Breast epithelium (tissue), 4 donors: Measurements from ENCODE around the gene CNTN5. TPM values are rescaled to one million over a fixed set of nuclear protein-coding genes. Genes with fewer than 3 reads are reported as not detected.

Experiments used
- DNase-seq, 2 donors: peaks; one replicate each; pipeline ENCODE4 v3.0.0-alpha.2; 2019; ENCODE audit warnings: low spot score in 2 of 2
- H3K27ac ChIP-seq, 2 donors: fragments of 200-600 bp; sonication (generic) in 1 of 2; one replicate each; pipeline ENCODE4 v1.5.1; 2016 to 2019; ENCODE audit warnings: mild to moderate bottlenecking in 1 of 2
- H3K27me3 ChIP-seq, 2 donors: fragments of 200-600 bp; sonication (generic) in 1 of 2; one replicate each; pipeline versions ENCODE4 v1.5.1 to v1.6.0; 2017 to 2019; ENCODE audit warnings: control low read depth in 1 of 2, mild to moderate bottlenecking in 1 of 2
- H3K36me3 ChIP-seq: fragments of 200-600 bp; one replicate; pipeline ENCODE4 v1.5.1; 2019
- H3K4me1 ChIP-seq, 2 donors: fragments of 200-600 bp; sonication (generic); one replicate each; pipeline ENCODE4 v1.5.1; 2016 to 2019; ENCODE audit warnings: control low read depth in 1 of 2
- H3K4me3 ChIP-seq, 3 donors: fragments of 200-600 bp; sonication (generic); 1 replicate in 2 of 3; 2 replicates in 1 of 3; pipeline ENCODE4 v1.5.1; 2016 to 2019; ENCODE audit warnings: mild to moderate bottlenecking in 3 of 3, moderate library complexity in 2 of 3
- H3K9me3 ChIP-seq, 2 donors: fragments of 200-600 bp; sonication (generic) in 1 of 2; one replicate each; pipeline ENCODE4 v1.5.1; 2016 to 2019; ENCODE audit warnings: control low read depth in 1 of 2
- POLR2A ChIP-seq: fragments of 450-650 bp; IDR thresholded peaks from one replicate; pipeline ENCODE4 v1.6.1; 2016; ENCODE audit warnings: antibody characterized with exemption, mild to moderate bottlenecking, moderate library complexity
- POLR2AphosphoS5 ChIP-seq, 3 donors: sonication (generic); formaldehyde crosslinking; IDR thresholded peaks; one replicate each; pipeline ENCODE4 v1.6.1; 2017; ENCODE audit warnings: antibody characterized with exemption in 3 of 3
- intact Hi-C: fragments of 100-400 bp; cut with DNase I; formaldehyde crosslinking; loops from one replicate; pipeline ENCODE4 v1.15.1; 2023; ENCODE audit warnings: low total_unique reads
- total RNA-seq, 3 donors: library from RNA; depleted of rRNA; stranded (reverse); fragments of >200 nt; gene quantifications; one replicate each; pipeline ENCODE4 v1.1.0, GENCODE V29; 2016
- TF ChIP-seq, protein P1 (sequence below), 3 donors: fragments of 450-650 bp; IDR thresholded peaks; one replicate each; pipeline ENCODE4 v1.5.1; 2016 to 2017; ENCODE audit warnings: antibody characterized with exemption in 3 of 3, mild to moderate bottlenecking in 3 of 3, moderate library complexity in 3 of 3

Gene CNTN5
- total RNA-seq, 3 donors from 2014 or later = not detected

DNA sequence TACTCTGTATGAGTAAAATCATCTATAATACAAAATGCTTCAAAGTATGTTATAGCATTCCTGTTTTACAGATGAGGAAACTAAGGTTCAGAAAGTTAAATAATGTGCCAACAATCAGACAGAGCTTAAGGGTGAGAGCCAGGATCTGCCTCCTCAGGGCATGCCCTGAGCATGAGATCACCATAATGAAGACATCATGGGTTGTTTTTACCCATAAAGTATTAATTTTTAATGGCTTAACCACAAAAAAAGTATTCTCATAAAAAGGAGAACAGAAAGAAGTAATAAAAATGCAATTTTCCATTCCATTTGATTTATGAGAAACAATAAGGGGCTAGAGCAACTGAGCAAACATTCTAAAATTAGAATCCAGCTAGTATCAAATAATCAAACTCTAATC lies 1132.0 kb downstream of the CNTN5 start:
- no peak for DNase-seq

DNA sequence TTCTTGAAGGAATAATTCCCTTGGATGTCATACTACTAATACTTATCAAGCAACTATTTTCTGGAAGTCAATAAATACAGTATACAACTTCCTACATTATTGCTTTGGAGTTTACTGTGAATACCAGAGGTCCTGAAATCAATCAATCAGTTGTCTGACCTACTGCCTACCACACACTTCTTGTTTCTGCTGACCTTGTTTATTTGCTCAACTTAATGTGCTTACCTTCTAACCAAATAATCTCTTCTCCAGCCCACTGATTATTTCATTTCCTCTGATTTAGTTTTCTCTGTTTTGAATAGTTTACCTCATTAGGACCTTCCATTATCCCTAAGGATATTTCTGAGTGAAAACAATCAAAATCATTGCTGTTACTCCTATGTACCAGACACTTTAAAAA lies 1142.7 kb downstream of the CNTN5 start:
- intact Hi-C loops = no loop called here
- Histone ChIP-seq H3K27ac (no peak overlapping the region), H3K4me3 (no peak overlapping the region), H3K4me1 (no peaks in the 10 kb centered on the region), H3K9me3 (no peaks in the 10 kb centered on the region), H3K36me3 (no peaks in the 10 kb centered on the region), H3K27me3 (no peaks in the 10 kb centered on the region)
- no peak for DNase-seq
- no peak for TF ChIP-seq POLR2A
- TF ChIP-seq, protein P1, sequence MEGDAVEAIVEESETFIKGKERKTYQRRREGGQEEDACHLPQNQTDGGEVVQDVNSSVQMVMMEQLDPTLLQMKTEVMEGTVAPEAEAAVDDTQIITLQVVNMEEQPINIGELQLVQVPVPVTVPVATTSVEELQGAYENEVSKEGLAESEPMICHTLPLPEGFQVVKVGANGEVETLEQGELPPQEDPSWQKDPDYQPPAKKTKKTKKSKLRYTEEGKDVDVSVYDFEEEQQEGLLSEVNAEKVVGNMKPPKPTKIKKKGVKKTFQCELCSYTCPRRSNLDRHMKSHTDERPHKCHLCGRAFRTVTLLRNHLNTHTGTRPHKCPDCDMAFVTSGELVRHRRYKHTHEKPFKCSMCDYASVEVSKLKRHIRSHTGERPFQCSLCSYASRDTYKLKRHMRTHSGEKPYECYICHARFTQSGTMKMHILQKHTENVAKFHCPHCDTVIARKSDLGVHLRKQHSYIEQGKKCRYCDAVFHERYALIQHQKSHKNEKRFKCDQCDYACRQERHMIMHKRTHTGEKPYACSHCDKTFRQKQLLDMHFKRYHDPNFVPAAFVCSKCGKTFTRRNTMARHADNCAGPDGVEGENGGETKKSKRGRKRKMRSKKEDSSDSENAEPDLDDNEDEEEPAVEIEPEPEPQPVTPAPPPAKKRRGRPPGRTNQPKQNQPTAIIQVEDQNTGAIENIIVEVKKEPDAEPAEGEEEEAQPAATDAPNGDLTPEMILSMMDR (IDR thresholded peaks at IDR 0.05) = no peak
- TF ChIP-seq POLR2AphosphoS5 (IDR thresholded peaks at IDR 0.05) = no peak

More for the DNA sequence above, 1132.0 kb downstream of the CNTN5 start:
- TF ChIP-seq, protein P1 (IDR thresholded peaks at IDR 0.05) = no peak
- no peak for TF ChIP-seq POLR2AphosphoS5 (IDR thresholded peaks at IDR 0.05)
- TF ChIP-seq POLR2A = no peak
- intact Hi-C loops = no loop called here
- H3K36me3 ChIP-seq = no peaks in the 10 kb centered on the region
- no peak overlapping the region for H3K4me3 ChIP-seq
- no peaks in the 10 kb centered on the region for H3K27me3 ChIP-seq
- H3K27ac ChIP-seq = no peak overlapping the region
- no peaks in the 10 kb centered on the region for H3K9me3 ChIP-seq
- no peaks in the 10 kb centered on the region for H3K4me1 ChIP-seq

DNA sequence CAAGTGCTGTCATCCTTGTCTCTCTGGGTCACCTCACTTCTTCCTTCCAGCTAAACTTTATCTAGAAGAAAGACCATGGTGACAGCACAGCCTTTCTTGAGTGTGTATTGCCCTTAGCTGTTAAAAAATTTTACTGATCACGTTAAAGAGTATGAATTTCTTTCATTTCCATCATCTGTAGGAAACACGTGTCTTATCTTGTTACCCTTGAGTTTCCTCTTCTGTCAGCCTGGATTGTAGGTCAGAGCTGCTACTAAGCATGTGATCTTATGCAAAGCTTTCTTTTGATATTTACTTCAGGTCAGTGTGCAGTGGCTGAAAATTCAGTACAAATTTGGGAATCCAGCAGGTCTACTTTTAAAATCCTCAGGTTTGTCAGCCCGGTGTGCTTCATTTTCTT lies 1154.1 kb downstream of the CNTN5 start:
- Histone ChIP-seq H3K27ac (no peak overlapping the region), H3K9me3 (no peaks in the 10 kb centered on the region), H3K27me3 (no peaks in the 10 kb centered on the region), H3K4me3 (no peak overlapping the region), H3K4me1 (no peaks in the 10 kb centered on the region), H3K36me3 (no peaks in the 10 kb centered on the region)
- TF ChIP-seq POLR2A (no peak), POLR2AphosphoS5 (IDR thresholded peaks at IDR 0.05) (no peak)
- TF ChIP-seq, protein P1 (IDR thresholded peaks at IDR 0.05) = no peak
- intact Hi-C loops = loop anchor here (5.0 kb wide), 1 partner anchor 1203 kb away; no protein-coding TSS in a partner anchor
- DNase-seq = no peak

DNA sequence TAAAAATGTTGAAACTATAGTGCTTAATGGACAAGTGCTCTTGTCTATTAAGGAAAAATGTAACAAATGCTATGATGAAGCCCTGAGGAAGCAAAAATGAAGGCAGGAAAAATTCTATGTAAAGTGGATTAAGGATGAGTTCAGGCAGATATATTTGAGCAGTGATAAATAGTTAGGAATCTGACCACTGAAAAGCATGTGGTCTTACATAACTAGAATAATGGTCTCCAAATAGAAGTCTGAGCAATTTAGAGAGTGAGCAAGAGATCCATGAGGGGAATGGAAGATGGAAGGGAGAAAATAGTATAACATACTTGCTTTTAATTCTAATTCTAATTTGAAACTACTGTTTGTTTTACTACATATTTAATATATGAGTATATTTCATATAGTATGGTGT lies 1155.7 kb downstream of the CNTN5 start:
- Histone ChIP-seq H3K9me3 (no peaks in the 10 kb centered on the region), H3K4me3 (no peak overlapping the region), H3K4me1 (no peaks in the 10 kb centered on the region), H3K36me3 (no peaks in the 10 kb centered on the region), H3K27ac (no peak overlapping the region), H3K27me3 (no peaks in the 10 kb centered on the region)
- no peak for TF ChIP-seq POLR2A
- TF ChIP-seq, protein P1 (IDR thresholded peaks at IDR 0.05) = no peak
- TF ChIP-seq POLR2AphosphoS5 (IDR thresholded peaks at IDR 0.05) = no peak
- DNase-seq = no peak
- intact Hi-C loops = loop anchor here (5.0 kb wide), 1 partner anchor 1204 kb away; no protein-coding TSS in a partner anchor

DNA sequence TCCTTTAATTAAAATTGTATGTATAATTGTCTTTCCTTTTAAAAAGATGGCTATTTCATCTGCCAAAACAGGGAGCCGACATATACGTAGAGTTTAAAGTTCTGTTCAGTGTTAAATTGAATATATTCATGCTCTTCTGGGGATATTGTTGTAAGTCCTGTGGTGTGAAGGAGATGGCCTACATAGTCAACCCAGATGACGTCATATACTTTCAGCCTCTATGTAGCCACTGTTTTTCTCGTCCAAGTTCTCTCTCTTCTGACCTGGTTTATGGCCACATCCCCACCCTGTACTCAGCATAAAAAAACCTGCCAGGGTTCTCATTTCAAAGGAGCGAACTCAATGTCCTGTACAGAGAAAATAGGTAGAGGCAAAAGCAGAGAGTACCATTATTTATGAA lies 1156.9 kb downstream of the CNTN5 start:
- no peaks in the 10 kb centered on the region for H3K27me3 ChIP-seq
- no peaks in the 10 kb centered on the region for H3K9me3 ChIP-seq
- no peaks in the 10 kb centered on the region for H3K36me3 ChIP-seq
- TF ChIP-seq, protein P1 (IDR thresholded peaks at IDR 0.05) = no peak
- H3K4me1 ChIP-seq = no peaks in the 10 kb centered on the region
- no peak overlapping the region for H3K4me3 ChIP-seq
- intact Hi-C loops = loop anchor here (5.0 kb wide), 1 partner anchor 1205 kb away; no protein-coding TSS in a partner anchor
- no peak for DNase-seq
- H3K27ac ChIP-seq = no peak overlapping the region
